GM18861 (cell line): ENCODE measurements around the gene KRTAP5-10.
"Not testable (repeated sequence)": the region's sequence is repeated elsewhere in the genome, so short reads cannot be mapped to it uniquely, and the experiment has no call there.

Source experiments
- ATAC-seq: cut with Tn5 transposase; IDR thresholded peaks from one replicate; pipeline ENCODE4 v1.9.1; 2021; ENCODE audit not compliant: unreplicated experiment

Gene KRTAP5-10

DNA sequence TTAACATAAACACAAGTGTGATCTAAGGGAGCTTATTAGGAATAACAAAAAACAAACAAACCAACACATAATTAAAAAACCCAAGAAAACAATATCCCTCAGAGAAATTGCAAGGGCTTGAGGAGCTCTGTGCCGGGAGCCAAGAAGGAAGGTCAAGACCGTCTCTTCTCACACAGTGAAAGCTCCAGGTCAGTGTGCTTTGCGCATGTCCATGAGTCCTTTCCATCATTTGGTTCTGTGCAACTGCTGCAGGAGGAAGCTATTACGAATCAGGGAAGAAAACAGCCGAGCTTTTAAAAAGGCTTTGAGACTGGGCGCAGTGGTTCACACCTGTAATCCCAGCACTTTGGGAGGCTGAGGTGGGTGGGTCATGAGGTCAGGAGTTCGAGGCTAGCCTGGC lies 23.0 kb upstream of the KRTAP5-10 start:
- ATAC-seq = no peak

DNA sequence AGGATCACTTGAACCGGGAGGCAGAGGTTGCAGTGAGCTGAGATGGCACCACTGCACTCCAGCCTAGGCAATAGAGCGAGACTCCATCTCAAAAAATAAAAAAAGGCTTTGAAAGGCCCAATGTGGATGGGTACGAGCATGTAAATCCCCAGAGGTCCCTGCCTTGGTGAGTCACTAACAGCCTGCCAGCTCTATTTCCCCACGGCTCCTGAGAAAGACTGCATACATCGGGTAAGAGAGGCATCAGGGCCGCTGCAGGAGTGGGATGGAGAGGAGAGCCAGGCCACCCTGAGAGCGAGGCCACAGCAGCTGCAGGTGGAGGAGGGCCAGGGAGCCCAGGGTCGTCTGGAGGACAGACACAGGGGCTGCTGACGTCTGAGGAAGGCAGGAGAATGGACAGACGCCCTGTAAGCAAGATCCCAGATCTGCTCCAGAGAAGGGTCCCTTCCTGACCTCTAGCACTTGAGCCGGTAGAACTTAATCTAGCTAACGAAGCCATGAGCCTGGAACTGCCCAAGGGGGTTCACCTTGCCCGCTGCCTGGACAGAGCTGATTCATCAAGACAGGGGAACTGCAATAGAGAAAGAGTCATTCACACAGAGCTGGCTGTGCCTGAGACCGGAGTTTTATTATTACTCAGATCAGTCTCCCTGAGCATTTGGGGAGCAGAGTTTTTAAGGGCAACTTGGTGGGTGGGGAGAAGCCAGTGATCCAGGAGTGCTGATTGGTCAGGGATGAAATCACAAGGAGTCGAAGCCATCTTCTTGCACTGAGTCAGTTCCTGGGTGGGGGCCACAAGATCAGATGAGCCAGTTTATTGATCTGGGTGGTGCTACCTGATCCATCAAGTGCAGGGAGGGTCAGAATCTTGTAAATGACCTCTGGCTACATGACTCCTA lies 22.2 kb upstream of the KRTAP5-10 start:
- no peak for ATAC-seq

DNA sequence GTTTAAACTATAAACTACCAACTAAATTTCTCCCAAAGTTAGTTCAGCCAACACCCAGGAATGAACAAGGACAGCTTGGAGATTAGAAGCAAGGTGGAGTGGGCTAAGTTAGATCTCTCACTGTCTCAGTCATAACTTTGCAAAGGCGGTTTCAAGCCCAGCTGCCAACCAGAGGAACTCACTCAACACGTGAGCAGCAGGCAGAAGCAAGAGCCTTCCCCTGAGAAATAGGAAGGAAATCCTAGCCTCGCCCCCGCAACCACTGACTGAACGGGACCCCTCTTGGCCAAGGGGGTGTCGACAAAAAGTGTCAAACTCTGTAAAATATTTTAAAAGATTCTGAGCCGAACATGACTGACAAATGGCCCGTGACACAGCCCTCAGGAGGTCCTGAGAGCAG lies 21.5 kb upstream of the KRTAP5-10 start:
- ATAC-seq = no peak

DNA sequence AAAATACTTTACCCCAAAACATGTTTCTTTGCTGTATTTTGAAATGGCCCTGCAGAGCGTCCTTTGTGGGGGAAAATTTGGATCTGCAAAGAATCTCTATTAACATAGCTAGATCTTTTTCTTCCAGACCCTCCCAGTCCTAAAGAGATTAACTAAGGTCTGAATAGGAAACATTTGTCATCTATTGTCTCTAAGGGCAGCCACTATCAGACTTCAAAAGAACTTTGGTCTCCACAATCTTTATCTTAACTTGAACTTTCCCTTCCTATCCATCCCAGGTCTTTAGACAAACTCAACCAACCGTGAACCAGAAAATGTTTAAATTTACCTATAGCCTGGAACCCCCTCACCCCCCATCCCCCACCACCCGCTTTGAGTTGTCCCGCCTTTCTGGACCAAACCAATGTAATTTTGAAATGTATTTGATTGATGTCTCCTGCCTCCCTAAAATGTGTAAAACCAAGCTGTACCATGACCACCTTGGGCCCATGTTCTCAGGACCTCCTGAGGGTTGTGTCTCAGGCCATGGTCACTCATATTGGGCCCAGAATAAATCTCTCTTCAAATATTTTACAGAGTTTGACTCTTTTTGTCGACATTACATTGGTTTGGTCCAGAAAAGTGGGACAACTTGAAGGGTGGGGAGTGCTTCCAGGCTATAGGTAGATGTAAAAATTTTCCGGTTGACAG lies 20.7 kb upstream of the KRTAP5-10 start:
- no peak for ATAC-seq

DNA sequence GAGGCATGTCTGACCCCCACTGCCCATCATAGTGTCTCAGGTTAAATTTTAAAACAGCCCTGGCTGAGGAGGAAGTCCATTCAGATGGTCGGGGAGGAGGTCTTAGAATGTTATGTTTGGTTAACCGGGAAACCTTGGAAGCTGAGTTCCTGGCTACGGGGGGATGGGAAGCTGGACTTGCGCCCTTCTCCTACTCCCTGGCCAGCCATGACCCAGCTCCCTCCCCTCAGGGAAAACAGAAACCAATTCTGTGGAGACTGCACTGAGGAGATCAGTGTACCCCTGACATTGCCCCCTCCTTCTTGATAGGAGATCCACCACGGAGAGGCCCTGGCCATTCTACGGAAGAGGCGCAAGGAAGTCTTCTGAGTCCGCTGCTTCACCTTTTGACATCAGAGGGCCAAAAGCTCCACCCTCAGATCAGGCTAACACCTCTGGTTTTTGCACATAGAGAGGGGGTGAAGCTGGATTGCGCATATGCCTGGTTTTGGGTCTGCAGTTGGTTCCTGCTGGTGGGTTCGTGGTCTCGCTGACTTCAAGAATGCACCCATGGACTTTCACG lies 19.9 kb upstream of the KRTAP5-10 start:
- ATAC-seq = no peak

DNA sequence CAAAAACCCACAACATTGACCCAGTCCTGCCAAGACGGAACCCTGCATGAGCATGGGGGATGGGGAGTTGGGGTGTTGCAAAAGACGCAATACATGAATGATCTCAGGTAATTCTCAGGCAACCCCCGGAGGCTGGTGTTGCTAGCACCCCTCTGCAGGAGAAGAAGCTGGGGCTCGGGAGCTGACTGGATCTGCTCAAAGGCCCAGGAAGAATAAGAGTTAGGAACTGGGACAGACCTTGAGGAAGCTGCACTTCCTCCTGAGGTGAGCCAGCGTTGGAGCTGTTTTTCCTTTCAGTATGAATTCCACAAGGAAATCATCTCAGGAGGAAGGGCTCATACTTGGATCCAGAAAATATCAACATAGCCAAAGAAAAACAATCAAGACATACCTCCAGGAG lies 17.2 kb upstream of the KRTAP5-10 start, which contains the start of gene KRTAP5-9:
Gene KRTAP5-9, plus strand, starts transcription at position 301 of the 400 bp plus-strand sequence. CDS start 238 bp downstream, outside the sequence.
- ATAC-seq = no peak

DNA sequence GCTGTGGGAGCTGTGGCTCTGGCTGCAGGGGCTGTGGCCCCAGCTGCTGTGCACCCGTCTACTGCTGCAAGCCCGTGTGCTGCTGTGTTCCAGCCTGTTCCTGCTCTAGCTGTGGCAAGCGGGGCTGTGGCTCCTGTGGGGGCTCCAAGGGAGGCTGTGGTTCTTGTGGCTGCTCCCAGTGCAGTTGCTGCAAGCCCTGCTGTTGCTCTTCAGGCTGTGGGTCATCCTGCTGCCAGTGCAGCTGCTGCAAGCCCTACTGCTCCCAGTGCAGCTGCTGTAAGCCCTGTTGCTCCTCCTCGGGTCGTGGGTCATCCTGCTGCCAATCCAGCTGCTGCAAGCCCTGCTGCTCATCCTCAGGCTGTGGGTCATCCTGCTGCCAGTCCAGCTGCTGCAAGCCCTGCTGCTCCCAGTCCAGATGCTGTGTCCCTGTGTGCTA lies 16.6 kb upstream of the KRTAP5-10 start:
- no peak for ATAC-seq

DNA sequence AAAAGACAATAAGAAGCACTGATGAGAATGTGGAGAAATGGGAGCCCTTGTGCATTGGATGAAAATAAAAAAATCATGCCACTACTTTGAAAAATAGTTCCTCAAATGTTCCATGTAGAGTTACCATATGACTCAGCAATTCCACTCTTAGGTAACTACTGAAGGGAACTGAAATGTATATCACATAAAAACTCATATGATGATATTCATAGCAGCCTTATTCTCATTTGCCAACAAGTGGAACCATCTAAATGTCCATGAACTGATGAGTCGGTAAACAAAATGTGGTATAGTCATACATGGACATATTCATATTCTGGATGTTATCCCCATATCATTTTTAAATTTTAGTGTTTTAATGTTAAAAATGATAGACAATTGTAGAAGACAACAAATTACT lies 13.7 kb upstream of the KRTAP5-10 start:
- no peak for ATAC-seq

DNA sequence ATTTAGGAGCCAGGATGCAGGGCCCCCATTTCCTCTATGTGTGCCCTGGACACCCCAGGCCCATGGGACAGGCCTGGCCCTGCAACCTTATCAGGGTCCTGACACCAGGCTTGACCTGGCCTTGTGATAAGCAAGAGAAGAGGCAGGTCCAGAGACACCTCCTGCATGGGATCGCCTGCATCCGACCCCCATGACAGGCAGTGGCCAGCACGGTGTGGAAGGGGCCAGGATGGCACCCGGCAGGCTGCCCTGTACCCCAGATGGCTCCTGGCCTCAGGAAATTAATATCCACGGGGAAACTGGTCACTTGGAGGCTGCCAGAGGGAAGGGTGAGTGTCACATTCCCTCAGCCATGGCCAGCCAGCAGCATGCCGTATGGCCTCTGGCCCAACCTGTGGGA lies 10.4 kb upstream of the KRTAP5-10 start:
- no peak for ATAC-seq

DNA sequence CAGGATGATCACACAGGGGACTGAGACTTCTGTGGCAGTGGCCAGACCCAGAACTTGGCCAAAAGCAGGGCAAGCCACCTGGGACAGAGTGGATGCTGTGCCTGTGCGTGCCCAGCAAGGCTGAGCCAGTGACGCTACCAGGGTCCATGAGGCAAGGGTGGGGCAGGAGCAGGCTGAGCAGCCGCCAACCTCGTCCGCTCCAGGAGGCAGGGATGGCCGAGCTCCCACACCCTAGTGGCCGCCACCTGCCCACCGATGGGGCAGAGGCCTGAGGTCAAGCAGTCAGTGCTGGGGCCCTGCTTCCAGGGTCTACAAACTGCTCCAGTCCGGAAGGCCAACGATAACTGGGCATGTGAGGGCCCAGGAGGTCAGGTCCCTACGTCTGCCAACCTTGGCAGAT lies 9.9 kb upstream of the KRTAP5-10 start:
- no peak for ATAC-seq

DNA sequence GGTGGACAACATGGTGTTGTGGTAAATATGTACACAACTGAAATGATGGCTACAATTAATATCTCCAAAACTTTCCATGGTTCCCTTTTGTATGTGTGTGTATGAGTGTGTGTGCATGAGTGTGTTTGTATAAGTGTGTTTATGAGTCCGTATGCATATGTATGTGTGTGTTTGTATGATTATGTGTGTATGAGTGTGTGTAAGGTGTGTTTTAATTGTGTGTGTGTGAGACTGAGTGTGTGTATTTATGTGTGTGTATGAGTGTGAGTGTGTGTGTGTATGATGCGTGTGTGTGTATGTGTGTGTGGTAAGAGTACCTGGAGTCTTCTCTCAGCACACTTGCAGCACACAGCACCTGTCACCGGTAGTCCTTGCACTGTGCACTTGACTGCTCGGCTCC lies 9.3 kb upstream of the KRTAP5-10 start:
- ATAC-seq = no peak

DNA sequence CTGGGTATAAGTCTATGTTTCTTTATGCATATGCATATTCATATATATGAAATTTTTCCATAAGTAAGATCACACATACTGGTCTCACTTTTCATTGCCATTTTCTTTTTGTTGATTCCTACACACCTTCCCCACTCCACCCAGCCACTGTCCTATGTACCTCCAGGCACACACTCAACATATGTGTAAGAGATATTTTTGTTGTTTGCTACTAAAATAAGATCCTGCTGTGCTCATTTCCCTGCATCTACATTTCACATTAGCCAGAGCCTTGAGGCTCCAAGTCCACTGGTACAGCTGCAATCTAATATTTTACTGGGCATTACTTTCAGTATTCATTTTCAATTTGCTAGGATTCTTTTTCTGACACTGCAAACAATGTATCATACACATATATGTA lies 8.1 kb upstream of the KRTAP5-10 start:
- ATAC-seq = no peak

DNA sequence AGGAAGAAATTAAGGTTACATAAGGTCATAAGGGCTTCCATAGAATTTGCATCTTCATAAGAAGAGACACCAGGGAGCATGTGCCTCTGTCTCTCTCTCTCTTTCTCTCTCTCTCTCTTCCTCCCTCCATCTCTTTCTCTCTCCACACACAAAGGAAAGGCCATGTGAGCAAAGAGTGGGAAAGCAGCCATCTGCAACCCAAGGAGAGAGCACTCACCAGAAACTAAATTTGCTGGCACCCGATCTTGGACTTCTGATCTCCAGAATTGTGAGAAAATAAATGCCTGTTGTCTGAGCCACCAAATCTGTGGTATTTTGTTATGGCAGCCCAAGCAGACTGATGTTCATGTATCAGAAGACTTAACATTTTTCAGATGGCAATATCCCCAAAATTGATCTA lies 6.4 kb upstream of the KRTAP5-10 start:
- ATAC-seq = no peak

DNA sequence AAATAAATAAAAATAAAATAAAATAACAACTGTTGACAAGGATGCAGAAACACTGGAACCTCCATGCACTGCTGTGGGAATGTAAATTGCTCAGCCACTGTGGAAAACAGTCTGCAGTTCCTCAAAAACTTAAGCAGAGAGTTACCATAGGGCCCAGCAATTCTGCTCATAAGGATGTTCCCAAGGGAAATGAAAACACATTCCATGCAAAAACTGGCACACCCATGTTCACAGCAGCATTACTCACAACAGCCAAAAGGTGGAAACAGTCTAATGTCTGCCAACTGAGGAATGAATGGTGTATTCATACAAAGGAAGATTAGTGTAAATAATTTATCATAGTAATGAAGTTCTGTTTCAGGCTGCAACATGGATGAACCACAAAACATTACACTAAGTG lies 3.2 kb upstream of the KRTAP5-10 start:
- ATAC-seq = no peak

DNA sequence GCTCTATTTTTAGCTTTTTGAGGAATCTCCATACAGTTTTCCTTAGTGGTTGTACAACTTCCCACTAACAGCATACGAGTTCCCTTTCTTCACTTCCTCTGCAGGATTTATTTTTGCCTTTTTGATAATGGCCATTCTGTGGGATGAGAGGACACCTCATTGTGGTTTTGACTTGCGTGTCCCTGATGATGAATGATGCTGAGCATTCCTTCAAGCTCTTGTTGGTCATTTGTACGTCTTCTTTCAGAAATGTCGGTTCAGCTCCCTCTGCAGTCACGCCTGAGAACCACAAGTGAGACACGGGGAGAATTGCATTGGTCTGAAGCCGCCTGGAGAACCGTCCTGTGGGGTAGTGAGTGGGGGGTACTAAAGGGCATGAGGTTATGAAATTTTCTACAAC lies 2.0 kb upstream of the KRTAP5-10 start:
- ATAC-seq = no peak

DNA sequence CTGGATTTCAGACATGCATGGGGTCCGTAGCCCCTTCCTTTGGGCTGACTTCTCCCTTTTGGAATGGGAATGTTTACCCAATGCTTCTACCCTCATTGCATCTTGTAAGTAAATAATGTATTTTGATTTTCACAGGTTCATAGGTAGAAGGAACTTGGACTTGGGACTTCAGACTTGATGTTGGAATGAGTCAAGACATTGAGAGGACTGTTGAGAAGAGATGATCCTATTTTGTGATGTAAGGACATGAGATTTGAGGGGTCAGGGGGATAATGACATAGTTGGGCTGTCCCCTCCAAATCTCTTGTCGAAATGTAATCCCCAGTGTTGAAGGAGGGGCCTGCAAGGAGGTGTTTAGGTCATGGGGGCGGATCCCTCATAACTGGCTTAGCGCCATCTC lies 933 bp upstream of the KRTAP5-10 start:
- no peak for ATAC-seq

DNA sequence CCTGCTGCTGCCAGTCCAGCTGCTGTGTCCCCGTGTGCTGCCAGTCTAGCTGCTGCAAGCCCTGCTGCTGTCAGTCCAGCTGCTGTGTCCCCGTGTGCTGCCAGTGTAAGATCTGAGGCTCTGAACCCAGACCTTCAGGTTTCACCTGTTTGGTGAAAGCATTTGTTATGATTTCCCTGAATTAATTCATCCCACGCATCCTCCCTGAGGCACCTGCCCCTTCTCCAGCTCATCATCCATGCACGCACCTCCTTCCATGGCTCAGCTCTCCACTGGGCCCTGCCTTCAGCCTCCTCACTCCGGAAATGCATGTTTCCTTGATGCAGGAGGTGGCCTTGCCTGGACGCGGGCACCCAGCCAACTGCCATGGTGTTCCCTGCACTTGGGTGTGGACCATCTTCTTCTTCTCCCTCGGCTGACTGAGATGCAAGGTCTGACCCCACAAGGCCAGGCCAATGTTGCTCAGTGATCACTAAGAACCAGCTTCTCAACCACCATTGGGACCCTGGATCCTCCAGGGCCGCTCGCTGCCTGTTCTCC lies 788 bp downstream of the KRTAP5-10 start:
- ATAC-seq = no peak

DNA sequence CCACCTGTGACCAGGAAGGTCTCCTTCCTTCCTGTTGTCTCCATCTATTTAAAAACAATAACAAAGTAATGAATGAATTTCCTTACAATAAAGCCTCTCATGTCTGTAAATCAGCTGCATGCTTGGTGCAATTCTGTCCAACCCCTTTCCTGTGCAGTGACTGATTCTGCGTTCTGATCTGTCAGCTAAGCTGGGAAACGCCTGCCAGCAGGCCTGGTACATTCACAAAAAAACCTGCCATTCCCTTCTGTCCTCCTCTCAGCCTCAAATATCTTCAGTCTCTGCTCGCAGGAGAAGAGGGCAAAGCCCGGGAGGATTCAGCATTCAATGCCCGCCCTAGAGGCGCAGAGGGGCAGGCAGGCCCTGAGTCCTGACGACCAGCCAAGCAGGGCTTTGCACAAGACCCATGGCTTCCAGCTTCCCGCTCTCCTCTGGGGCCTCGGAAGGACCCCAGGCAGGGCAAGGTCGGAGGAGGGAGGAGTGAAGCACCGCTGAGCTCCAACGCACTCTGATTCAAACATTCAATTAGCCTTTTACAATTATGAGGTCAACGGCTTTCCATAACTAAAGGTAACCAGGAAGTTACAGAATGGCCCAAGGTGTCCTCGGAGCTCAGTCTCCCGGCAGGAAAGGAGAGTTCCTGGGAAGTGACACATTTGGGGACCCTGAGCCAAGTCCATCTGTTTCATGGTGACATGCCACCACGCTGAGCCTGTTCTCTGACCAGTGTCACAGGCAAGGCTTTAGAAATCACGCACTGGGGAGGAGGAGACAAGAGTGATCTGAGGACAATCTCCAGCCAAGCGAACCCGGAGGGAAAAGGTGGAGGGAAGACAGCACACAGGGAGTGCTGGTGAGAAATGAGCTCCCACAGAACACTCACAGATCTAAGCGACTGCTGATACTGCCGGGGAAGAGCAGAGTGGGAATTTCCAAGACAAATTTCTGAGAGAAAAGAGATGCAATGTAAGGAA lies 1.6 kb downstream of the KRTAP5-10 start:
- ATAC-seq = not testable (repeated sequence)

DNA sequence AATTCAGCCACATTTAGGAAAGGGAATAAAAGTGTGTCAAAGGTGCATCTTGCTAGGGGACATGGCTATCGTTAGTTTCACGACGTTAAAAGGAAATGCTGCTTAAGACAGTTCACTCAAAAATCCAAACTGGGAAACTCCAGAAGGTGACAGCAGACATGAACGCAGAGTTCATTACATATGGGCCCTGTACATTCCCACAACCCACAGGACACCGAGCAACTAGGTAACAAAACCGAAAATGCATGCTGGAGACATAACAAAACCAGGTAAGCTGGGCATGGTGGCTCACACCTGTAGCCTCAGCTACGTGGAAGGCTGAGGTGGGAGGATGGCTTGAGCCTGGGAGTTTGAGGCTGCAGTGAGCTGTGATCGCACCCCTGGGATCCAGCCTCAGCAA lies 2.3 kb downstream of the KRTAP5-10 start:
- ATAC-seq = not testable (repeated sequence)

DNA sequence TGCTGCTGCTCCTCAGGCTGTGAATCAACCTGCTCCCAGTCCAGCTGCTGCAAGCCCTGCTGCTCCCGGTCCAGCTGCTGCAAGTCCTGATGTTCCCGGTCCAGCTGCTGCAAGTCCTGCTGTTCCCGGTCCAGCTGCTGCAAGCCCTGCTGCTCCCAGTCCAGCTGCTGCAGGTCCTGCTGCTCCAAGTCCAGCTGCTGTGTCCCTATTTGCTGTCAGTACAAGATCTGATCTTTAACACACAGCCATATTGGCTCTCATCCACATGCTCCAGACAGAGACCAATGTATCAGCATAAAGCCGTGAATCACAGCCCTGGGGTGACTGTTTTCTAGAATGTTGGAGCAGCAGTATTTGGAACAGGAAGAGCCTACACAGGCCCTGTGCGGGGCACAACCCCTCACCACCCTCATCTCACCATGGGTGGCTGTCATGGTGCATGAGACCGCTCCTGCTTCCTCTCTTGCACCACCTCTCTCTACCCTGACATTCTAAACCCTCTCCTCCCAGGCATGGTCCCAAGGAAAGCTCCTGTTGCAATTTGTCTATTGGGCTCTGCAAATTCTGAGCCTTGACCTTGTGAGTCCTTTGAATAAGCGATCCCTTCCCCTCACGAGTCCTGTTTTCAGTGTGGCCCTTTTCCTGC lies 3.5 kb downstream of the KRTAP5-10 start:
- ATAC-seq = no peak
